Hippocampal formation (tissue), 2 donors: ENCODE results near the gene UBE2F.
A peak's percentile ranks its signal among the peaks of the same experiment; 100 is the strongest.

Experiments used
- DNase-seq, 2 donors: peaks; one replicate each; lab custom pipeline; 2025; lab: John Stamatoyannopoulos, UW

The UBE2F gene

DNA sequence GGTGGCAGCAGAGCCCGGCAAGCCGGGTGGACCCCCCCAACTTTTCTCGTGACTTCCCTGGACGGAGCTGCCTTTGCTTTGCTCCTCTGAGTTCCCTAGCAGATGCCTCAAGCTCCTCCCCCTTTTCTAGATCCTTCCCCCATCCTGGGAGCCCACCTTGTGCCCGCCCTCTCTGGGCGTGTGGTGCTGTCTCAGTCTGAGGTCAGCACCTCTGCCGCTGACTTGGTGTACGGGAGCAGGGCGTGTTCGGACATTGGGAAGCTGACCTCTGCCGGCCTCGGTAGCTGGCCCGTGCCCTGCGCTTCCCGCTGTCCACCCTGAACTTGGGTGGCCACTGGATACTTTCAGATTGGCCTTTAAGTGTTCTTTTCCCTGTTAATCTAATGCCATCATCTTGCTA is 113.7 kb downstream of the UBE2F start:
- no peak for DNase-seq

- DNase-seq = peak in 1 of 2 donors; percentile 16
Measured at GRCh38 chr2:238081150-238081549, 114.3 kb downstream of the UBE2F start.

DNA sequence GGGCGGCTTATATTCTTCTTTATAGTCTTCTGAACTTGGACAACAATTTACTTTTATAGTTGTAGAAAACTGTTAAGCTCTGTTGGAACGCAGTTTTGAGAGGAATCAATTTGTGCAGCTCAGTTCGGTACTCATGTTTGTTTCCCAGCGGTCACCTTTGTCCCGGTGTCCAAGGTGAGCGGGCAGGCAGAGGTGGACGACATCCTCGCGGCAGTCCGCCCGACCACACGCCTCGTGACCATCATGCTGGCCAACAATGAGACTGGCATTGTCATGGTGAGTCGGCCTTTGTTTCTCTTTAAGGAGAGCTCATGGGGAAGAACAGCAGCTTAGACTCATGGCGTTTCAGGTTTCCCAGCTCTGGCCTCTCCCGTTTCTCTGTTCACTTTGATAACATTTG is 114.7 kb downstream of the UBE2F start:
- no peak for DNase-seq

GRCh38 chr2:238082151-238082550 is 115.3 kb downstream of the UBE2F start:
- no peak for DNase-seq

DNA sequence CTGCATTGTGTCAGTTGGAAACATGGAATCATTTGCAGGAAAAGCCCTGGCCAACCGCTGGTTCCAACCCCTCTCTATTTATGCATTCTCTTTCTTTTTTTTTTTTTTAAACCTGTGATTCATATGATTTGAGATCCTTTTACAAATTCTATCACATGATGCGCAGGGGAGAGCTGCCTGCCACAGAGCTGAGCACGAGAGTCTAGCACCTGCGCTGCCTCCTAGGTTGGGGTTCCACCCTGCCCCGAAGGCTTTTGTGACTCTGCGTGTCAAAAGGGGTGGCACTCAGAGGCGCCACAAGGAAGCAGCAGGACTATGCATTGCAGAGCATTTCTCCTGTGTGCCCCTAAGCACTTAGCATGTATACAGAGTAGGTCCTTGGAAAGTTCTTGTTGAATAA is 116.0 kb downstream of the UBE2F start:
- DNase-seq = no peak

GRCh38 chr2:238083919-238084318 is 117.1 kb downstream of the UBE2F start:
- no peak for DNase-seq

DNA sequence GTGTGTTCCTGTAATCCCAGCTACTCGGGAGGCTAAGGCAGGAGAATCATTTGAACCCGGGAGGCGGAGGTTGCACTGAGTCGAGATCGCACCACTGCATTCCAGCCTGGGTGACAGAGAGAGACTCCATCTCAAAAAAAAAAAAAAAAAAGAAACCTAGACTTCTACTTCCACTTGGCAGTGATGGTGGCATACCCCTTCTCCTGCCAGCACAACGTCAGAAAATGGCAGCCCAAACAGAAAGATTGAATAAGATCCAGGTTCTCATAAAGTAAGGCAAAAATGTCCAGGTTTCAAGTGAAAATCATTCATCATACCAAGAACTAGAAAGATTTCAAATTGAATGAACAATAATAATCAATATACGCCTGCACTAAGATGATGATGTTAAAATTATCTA is 117.9 kb downstream of the UBE2F start:
- DNase-seq = no peak

DNA sequence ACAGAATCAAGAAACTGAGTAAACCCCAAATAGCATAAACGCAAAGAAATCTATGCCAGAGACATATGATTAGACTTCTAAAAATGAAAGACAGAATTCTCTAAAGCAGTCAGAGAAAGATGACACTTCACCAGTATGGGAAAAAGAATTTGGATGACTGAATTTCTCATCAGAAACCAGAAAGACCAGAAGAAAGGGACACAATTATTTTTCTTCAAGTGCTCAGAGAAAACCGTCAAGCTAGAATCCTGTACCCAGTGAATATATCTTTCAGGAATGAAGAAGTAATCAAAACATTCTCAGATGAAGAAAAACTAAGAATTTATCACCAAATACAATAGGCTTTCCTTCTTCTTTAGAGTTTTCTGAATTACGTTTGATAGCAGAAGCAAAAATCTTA is 119.1 kb downstream of the UBE2F start:
- DNase-seq = no peak

DNA sequence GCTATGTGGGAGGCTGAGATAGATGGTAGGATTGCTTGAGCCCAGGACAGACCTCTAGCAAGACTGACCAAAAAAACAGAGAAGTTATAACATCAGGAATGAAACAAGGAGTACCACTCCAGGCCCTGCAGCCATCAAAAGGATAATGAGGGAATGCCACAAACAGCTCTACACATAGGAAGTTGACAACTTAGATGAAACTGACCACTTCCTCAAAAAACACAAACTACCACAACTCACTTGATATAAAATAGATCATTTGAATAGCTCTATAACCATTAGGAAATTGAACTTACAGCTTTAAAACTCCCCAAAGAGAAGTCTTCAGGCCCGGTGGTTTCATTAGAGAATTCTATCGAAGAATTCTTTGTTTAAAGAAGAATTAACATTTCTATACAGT is 120.4 kb downstream of the UBE2F start:
- no peak for DNase-seq

DNA sequence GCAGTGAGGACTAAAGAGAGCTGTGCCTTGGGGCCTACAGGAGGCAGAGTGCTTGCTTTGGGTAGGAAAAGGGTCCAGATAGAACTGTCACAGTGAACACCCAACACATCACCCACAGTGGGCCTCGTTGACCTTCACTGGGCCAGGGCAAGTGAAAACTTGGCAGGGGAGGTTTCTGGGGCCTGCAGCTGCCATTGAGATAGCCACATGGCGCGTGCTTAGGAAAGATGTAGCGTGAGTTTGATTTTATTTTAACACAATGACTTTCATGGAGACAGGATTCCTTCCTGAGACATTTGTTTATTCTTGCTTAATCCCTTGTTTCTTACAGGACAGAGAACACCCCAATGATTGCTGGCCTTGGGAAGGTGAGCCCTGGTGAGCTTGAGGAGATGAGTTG is 124.1 kb downstream of the UBE2F start:
- no peak for DNase-seq

DNA sequence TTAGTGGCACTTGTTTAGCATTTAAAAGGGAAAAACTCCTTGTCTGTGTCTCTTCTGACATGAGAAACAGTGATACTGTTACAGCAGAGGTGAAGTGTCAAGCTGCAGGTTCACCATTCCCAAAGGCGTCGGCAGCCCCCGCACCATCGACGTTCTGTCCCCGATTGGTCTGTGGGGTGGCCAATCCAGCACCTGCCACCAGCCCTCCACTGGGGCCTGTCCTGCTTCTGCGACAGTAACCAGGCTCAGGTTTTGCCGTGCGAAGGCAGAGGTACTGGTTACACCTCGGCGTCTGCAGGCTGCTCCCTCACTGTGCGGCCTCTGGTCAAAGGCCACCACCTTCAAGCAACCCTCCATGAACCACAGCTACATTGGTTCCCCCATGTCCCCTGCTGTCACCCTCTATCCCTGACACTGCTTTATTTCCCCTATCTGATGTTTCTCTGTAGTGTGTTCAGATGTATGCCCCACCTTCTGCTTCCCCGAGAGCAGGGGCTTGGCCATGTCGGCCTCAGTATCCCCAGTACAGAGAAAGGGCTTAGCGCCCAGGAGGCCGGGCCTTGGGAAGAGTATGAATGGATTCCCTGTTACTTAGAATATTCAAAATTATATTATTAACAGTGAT is 124.7 kb downstream of the UBE2F start:
- no peak for DNase-seq
